ENCODE results near the gene ZNF175.

Gene ZNF175

DNA sequence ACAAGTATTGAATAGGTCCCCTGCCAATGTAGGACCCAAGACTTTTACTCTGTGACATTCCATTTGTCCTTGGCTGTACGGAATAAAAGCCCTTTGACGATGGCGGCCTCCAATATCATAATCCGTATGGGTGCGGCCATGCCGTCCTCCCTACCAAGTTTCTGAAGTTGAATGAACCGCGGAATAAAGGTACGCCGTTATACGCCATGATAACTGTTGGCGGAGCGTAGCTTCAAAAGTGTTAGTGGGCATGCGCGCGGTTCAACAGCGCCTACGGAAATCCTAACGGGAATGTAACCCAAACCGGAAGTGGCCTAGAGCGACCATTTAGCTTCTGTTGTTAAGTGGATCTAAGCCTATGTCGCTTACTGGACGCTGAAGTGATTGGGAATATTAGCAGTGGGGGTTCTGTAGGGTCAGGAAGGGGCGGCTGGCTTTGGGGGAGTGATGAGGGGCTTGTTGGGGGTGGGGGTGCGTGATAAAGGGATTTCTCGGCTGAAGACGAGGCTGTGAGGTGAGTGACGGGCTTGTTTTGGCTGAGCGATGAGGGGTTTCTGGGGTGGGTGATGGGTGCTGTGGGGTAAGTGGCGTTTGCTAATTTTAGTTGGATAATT lies at the start of gene ZNF175:
Gene ZNF175 (plus strand): TSS at position 322 of the 614 bp plus-strand sequence. CDS start 2,047 bp downstream, outside the sequence.
- H3K36me3 Mint-ChIP-seq (ENCODE audit: low read depth), result peaks cover 33% of the 10 kb centered on the region
- H3K4me1 Mint-ChIP-seq, result peaks cover 33% of the 10 kb centered on the region
- no peaks in the 10 kb centered on the region for H3K9me3 Mint-ChIP-seq
- DNase-seq (peak; percentile 90), ATAC-seq (peak; percentile 89)
- H3K4me3 Mint-ChIP-seq, result peak within 1 kb of the TSS; percentile 90
- peaks cover 8% of the 10 kb centered on the region for H3K27me3 Mint-ChIP-seq
- H3K27ac Mint-ChIP-seq, result peak within 1 kb of the TSS; percentile 90

DNA sequence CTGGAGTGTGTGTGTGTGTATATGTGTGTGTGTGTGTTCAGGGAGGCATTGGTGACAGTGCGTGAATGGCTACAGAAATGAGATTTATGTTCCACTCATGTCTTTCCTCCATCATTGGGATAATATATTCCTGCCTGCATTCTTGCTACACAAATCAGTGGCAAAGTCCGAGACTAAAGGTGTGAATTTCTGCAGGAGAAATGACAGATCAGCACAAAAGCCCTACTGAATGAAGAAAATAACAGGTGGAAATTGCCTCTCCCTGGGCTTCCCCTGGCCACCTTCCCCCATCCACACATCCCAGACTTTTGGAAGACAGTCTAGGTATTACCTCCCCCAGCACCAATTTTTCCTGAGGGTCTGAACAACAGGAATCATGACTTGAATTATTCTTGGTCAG lies 49.7 kb upstream of the ZNF175 start:
- ATAC-seq, result no peak
- Mint-ChIP-seq H3K4me3 (no peak overlapping the region), H3K4me1 (peaks cover 10% of the 10 kb centered on the region), H3K9me3 (peaks cover 4% of the 10 kb centered on the region), H3K27ac (no peak overlapping the region), H3K36me3 (ENCODE audit: low read depth) (peaks cover 2% of the 10 kb centered on the region), H3K27me3 (peaks cover 19% of the 10 kb centered on the region)
- no peak for DNase-seq

DNA sequence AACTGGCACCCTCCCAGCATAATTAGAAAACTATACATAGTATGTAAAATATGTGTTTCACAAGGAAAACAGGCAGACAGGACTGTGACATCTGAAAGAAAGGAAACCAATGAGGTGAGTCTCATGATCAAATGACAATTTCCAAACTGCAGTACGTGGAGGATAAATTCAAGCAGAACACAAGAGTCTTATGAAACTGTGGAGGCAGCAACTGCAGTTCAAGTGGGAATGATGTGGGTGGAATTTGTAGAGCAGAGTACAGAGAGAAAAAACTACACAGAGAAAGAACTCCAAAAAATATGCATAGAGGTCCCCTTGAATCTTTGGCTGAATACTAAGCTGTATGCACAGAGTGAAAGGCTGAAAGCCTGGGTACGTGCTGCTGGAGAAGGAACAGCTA lies 49.3 kb upstream of the ZNF175 start:
- Mint-ChIP-seq H3K4me1 (peaks cover 8% of the 10 kb centered on the region), H3K36me3 (ENCODE audit: low read depth) (peaks cover 2% of the 10 kb centered on the region), H3K9me3 (peaks cover 4% of the 10 kb centered on the region), H3K4me3 (no peak overlapping the region), H3K27me3 (peaks cover 19% of the 10 kb centered on the region), H3K27ac (no peak overlapping the region)
- DNase-seq (no peak), ATAC-seq (no peak)

DNA sequence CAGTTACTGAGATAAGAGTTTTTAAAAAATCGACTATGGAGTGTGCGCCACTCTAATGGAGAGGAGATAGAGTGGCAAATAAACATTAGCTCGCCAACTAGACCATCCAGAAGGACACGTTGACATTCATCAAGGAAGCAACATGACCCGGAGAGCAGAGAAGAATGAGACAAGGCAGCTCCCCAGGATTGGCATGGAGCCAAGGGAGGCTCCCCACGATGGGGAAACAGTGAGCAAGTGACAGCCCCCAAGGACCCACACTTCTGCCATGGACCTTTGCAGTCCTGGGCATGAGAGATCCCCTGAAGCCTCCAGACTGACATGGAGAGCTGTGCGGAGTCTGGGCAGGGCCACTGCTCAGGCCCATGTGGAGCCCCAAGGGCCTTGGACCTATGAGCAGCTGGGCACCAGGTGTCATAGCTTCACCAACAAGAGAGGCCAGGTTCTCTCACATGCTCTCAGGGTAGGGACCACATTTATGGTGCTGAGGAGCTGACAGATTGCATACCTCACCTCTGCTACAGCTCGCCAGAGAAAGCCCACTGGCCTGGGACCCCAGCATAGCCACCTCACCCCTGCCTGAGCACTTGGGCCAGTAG lies 46.3 kb upstream of the ZNF175 start:
- Mint-ChIP-seq H3K27ac (no peak overlapping the region), H3K4me1 (no peaks in the 10 kb centered on the region), H3K4me3 (no peak overlapping the region), H3K27me3 (peaks cover 26% of the 10 kb centered on the region), H3K36me3 (ENCODE audit: low read depth) (no peaks in the 10 kb centered on the region), H3K9me3 (no peaks in the 10 kb centered on the region)
- no peak for ATAC-seq
- DNase-seq, result no peak

DNA sequence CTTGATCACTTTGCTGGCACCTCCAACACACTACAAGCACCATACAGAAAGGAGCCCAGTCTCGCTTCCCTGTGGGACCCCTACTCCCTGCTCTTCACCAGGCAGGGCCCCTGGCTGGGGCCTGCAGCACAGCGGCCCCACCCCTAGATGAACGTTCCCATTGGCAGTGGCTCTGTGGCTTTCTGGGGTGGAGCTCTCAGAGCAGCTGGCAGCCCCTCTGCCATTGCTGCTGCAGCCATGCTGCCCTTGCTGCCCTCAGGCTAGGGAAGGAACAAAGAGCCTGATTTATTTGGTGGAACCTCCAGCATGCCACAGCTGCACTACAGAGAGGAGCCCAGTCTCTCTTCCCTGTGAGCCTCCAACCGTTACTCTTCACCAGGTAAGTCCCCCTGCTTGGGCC lies 45.4 kb upstream of the ZNF175 start:
- no peaks in the 10 kb centered on the region for H3K36me3 Mint-ChIP-seq (ENCODE audit: low read depth)
- H3K27me3 Mint-ChIP-seq, result peaks cover 32% of the 10 kb centered on the region
- no peaks in the 10 kb centered on the region for H3K9me3 Mint-ChIP-seq
- no peak overlapping the region for H3K27ac Mint-ChIP-seq
- DNase-seq, result no peak
- H3K4me3 Mint-ChIP-seq, result no peak overlapping the region
- ATAC-seq, result no peak
- H3K4me1 Mint-ChIP-seq, result no peaks in the 10 kb centered on the region

DNA sequence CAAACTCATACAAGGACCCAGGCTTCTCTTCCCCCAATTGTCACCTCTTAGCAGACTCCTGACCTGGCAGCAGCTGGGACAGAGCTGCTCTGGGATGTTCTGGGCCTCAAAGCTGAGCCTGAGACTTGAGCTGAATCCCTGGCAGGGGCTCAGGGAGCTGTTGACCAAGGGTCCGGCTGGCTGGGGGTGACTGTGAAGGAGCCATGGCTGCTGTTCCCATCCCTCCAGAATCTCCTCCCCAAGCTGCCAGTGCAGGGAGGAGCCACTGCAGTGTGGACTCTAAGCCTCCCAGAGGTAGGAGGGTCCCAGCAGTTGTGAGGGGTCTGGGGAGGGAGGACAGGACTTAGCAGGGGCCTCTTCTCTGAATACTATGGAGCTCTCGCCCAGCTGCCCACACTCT lies 41.8 kb upstream of the ZNF175 start:
- no peaks in the 10 kb centered on the region for H3K36me3 Mint-ChIP-seq (ENCODE audit: low read depth)
- H3K4me3 Mint-ChIP-seq, result no peak overlapping the region
- no peak for DNase-seq
- H3K27ac Mint-ChIP-seq, result no peak overlapping the region
- H3K4me1 Mint-ChIP-seq, result peaks cover 8% of the 10 kb centered on the region
- H3K27me3 Mint-ChIP-seq, result peaks cover 45% of the 10 kb centered on the region
- ATAC-seq, result no peak
- H3K9me3 Mint-ChIP-seq, result no peaks in the 10 kb centered on the region

DNA sequence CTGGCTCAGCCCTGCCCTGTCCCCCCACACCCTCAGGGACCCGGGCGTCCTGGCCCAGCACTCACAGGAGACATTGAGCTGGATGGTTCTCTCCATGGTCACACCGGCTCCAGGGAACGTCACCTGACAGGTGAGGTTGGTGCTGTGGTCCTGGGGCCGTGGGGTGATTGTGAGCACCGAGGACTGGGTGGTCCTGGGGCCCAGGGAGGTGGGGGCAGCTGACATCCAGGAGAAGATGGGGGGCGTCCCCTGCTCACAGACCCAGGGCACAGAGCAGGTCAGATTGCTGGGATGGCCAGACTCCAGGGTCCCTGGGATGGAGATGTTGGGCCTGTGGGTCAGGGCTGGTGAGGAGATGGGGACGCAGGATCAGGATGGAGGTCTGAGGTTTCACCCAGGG lies 40.5 kb upstream of the ZNF175 start:
- DNase-seq, result no peak
- no peak for ATAC-seq

DNA sequence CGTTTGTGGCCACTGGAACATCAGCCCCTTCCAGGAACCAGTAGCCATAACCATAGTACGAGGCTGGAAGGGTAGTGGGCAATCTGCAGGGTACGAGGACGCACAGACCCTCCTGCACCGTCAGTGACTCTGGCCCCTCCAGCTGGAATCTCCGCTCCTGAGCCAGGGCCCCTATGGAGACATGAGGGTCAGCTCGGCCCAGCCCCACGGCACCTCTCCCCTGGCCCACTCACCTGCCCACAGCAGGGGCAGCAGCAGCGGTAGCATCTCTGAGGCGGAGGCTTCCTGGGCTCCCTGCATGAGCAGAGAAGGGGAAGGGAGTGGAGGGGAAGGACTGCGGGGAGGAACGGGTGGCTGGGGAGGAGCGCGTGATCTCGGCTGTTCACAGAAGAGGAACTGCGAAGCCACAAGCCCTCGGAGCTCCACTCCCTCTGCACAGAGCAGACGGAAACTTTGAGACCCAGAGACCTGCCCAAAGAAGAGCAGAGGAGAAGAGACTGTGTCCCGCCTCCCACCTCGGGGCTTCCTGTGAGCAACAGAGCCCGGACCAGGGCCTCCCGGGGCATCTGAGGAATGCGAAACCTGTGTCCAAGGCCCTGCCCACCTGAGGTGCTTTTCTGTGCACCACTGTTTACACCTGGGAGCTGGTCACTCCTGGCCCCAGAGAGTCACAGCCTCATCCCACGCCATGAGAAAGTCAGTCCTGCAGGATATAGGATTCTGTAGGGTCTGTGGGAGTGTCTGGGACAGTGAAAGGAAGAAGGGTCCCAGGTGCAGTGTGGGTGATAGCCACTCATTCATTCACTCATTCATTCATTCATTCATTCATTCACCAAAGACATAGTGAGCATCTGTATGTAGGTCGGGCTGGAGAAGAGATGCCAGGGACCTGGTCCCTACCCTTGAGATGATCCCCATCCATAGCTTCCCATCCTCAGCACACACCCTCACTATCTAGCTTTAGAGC lies 39.5 kb upstream of the ZNF175 start, which contains the start of gene SIGLEC6:
Gene SIGLEC6 (minus strand): TSS at position 322 of the 967 bp plus-strand sequence. CDS start 22 bp downstream, at position 300.
- H3K36me3 Mint-ChIP-seq (ENCODE audit: low read depth), result no peaks in the 10 kb centered on the region
- peak; percentile 31 for DNase-seq
- no peaks in the 10 kb centered on the region for H3K9me3 Mint-ChIP-seq
- no peak within 1 kb of the TSS for H3K27ac Mint-ChIP-seq
- H3K4me1 Mint-ChIP-seq, result peaks cover 8% of the 10 kb centered on the region
- H3K27me3 Mint-ChIP-seq, result peaks cover 57% of the 10 kb centered on the region
- H3K4me3 Mint-ChIP-seq, result no peak within 1 kb of the TSS
- ATAC-seq, result peak; percentile 91

More for the DNA sequence above, 40.5 kb upstream of the ZNF175 start:
- Mint-ChIP-seq H3K36me3 (ENCODE audit: low read depth) (no peaks in the 10 kb centered on the region), H3K27ac (no peak overlapping the region), H3K27me3 (peaks cover 53% of the 10 kb centered on the region), H3K4me3 (no peak overlapping the region), H3K4me1 (peaks cover 8% of the 10 kb centered on the region), H3K9me3 (no peaks in the 10 kb centered on the region)

DNA sequence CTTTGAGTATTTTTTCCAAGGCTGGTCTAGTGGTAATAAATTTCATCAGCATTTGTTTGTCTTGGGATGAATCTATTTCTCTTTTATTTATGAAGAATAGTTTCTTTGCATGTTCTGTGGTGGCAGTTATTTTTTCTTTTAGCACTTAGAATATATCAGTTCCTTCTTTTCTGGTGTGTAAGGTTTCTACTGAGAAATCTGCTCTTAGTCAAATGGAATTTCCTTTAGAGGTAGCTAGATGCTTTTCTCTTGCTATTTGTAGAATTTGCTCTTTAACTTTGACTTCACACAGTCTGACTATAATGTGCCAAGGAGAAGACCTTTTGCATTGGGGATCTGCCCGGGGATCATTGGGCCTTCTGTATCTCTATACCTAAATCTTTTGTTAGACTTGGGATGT lies 35.5 kb upstream of the ZNF175 start:
- H3K27me3 Mint-ChIP-seq, result peaks cover 51% of the 10 kb centered on the region
- ATAC-seq (no peak), DNase-seq (no peak)
- H3K4me3 Mint-ChIP-seq, result no peak overlapping the region
- H3K9me3 Mint-ChIP-seq, result peaks cover 4% of the 10 kb centered on the region
- no peaks in the 10 kb centered on the region for H3K36me3 Mint-ChIP-seq (ENCODE audit: low read depth)
- peaks cover 8% of the 10 kb centered on the region for H3K4me1 Mint-ChIP-seq
- no peak overlapping the region for H3K27ac Mint-ChIP-seq

DNA sequence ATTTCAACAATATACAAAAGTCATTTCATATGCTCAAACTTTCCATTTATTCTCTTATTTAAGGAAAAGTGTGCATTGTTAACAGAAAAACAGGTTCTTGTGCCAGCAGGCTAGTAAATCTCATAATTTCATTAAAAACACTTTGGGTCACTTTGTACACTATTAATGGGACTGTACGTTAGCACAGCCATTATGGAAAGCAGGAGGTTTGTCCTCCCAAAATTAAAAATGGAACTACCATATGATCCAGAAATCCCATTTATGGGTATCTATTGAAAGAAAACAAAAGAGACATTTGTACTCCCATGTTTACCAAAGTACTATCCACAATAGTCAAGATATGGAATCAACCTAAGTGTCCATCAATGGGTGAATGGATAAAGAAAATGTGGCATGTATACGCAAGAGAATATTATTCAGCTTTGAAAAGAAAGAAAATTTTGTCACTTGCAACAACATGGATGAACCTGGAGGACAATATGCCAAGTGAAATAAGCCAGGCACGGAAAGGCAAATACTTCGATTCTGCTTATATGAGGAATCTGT lies 31.2 kb upstream of the ZNF175 start:
- Mint-ChIP-seq H3K27me3 (peaks cover 46% of the 10 kb centered on the region), H3K4me3 (no peak overlapping the region), H3K36me3 (ENCODE audit: low read depth) (no peaks in the 10 kb centered on the region), H3K27ac (no peak overlapping the region), H3K9me3 (peaks cover 4% of the 10 kb centered on the region), H3K4me1 (no peaks in the 10 kb centered on the region)
- no peak for DNase-seq
- ATAC-seq, result no peak

DNA sequence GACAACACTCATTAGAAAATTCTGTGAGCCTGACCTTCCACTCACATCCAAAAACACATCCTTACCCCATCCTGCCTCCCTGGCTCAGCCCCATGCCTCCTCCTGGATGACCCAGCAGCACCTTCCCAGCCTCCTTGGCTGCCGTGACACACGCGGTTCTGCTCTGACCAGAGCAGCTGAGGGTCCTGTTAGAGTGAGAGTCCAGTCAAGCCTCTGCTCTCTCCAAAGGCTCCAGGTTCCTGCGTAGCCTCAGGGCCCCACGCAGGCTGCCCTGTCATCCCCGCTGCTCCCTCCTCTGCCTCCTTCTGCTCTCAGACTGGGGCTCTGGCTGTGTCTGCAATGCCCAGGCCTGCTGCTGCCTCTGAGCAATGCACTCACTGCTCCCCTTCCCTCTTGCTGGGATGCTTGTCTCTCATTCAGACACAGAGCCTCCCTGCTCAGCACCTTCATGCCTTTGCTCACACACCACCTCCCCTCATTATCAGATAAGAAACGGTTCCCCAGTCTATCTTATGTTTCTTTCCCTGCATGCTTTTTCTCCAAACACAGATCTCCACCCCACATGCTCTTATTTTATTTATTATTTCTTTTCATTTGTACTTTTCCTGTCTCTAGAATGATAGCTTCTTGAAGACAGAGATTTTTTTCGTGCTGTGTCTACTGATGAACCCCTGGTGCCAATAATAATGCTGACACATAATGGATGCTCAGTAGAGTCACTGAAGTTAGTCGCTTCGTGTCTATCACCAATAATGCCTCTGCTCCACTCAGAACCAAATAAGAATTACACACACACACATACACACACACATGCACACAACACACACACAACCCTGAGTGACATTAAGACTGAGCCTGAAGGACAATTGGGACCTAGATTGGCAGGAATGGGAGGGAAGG lies 29.4 kb upstream of the ZNF175 start:
- Mint-ChIP-seq H3K9me3 (peaks cover 4% of the 10 kb centered on the region), H3K4me1 (peaks cover 9% of the 10 kb centered on the region), H3K27ac (no peak overlapping the region), H3K4me3 (no peak overlapping the region), H3K36me3 (ENCODE audit: low read depth) (no peaks in the 10 kb centered on the region), H3K27me3 (peaks cover 46% of the 10 kb centered on the region)
- no peak for DNase-seq
- ATAC-seq, result no peak

DNA sequence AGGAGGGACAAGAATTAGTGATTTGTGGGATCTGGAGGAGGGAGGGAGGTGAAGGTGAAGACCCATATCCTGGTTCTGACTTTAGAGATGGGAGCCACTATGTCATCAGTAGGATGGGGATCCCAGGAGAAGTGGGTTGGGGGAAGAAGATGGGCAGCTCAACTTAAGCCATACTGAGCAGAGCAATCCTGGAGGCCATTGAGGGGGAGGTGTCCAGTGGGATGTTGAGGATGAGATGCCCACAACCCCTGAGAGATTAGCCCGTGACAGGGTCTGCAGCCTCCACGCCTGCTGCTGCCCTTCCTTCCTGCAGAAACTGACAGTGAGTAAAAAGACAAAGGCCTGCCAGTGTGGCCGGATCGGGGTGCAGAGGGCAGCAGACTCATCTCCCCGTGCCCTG lies 28.4 kb upstream of the ZNF175 start:
- H3K9me3 Mint-ChIP-seq, result no peaks in the 10 kb centered on the region
- H3K27me3 Mint-ChIP-seq, result peaks cover 46% of the 10 kb centered on the region
- H3K36me3 Mint-ChIP-seq (ENCODE audit: low read depth), result no peaks in the 10 kb centered on the region
- H3K27ac Mint-ChIP-seq, result no peak overlapping the region
- H3K4me1 Mint-ChIP-seq, result peaks cover 18% of the 10 kb centered on the region
- ATAC-seq (no peak), DNase-seq (no peak)
- H3K4me3 Mint-ChIP-seq, result no peak overlapping the region

DNA sequence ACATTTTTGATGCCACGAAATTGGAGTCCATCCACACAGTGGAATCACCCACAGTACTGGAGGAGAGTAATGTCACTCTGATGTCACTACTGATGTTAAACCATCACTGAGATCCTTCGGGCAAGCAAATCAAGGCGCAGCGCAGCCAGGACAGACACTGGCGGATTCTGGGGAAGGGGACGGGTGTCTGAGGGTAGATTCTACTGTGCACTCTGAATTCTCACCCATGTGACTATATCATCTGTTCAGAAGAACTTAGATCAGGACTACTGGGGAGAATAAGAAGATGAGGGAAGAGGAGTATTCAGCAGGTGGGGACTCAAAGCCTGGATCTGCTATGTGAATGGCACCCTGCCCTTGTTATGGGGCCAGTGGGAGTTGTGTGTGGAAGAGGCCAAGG lies 27.0 kb upstream of the ZNF175 start:
- Mint-ChIP-seq H3K4me1 (peaks cover 28% of the 10 kb centered on the region), H3K9me3 (no peaks in the 10 kb centered on the region), H3K27me3 (peaks cover 44% of the 10 kb centered on the region), H3K4me3 (no peak overlapping the region), H3K27ac (no peak overlapping the region), H3K36me3 (ENCODE audit: low read depth) (no peaks in the 10 kb centered on the region)
- no peak for ATAC-seq
- DNase-seq, result no peak
